ENCODE results near the gene CNTRL.

Gene CNTRL

GRCh38 chr9:121206516-121207370, 132.0 kb downstream of the CNTRL start:
- peak; percentile 92 for DNase-seq

- DNase-seq, result no peak
Measured at GRCh38 chr9:121207371-121207940, 132.7 kb downstream of the CNTRL start.

- no peak for DNase-seq
Measured at GRCh38 chr9:121210536-121210935, 135.8 kb downstream of the CNTRL start.

- peak; percentile 82 for DNase-seq
Measured at GRCh38 chr9:121213136-121213806, 138.5 kb downstream of the CNTRL start.

- DNase-seq, result no peak
Measured at GRCh38 chr9:121214005-121214404, 139.2 kb downstream of the CNTRL start.

GRCh38 chr9:121216271-121216805, 141.6 kb downstream of the CNTRL start:
- DNase-seq, result no peak

GRCh38 chr9:121217609-121218292, 143.0 kb downstream of the CNTRL start:
- DNase-seq, result no peak

- no peak for DNase-seq
Measured at GRCh38 chr9:121218357-121219027, 143.7 kb downstream of the CNTRL start.

- DNase-seq, result no peak
Measured at GRCh38 chr9:121219530-121219929, 144.8 kb downstream of the CNTRL start.

GRCh38 chr9:121220996-121221663, 146.4 kb downstream of the CNTRL start:
- DNase-seq, result no peak

GRCh38 chr9:121221664-121222055, 146.9 kb downstream of the CNTRL start:
- no peak for DNase-seq

- peak; percentile 4 for DNase-seq
Measured at GRCh38 chr9:121222524-121223171, 147.9 kb downstream of the CNTRL start.

GRCh38 chr9:121225240-121225639, 150.5 kb downstream of the CNTRL start:
- no peak for DNase-seq

GRCh38 chr9:121226175-121226574, 151.4 kb downstream of the CNTRL start:
- DNase-seq, result no peak

Measured in DMS79 treated with DMSO at 0.1 percent for 48 hours (cell line).